Cardiac fibroblast (primary cell): ENCODE measurements around the gene FNDC4.

Experiments
- DNase-seq, 2 donors: peaks; one replicate each; pipeline versions ENCODE4 v3.0.0 to v3.0.0-alpha.2; 2010; ENCODE audit warnings: low read depth in 2 of 2
- H3K4me3 ChIP-seq, 2 donors: replicated peaks in 1 of 2; 1 replicate in 1 of 2; 2 replicates in 1 of 2; pipeline ENCODE4 v1.5.1; 2011; ENCODE audit warnings: low read depth in 2 of 2, low read length in 2 of 2, mild to moderate bottlenecking in 2 of 2, moderate library complexity in 1 of 2
- TF ChIP-seq, protein P1 (sequence below): IDR thresholded peaks from one replicate; pipeline ENCODE4 v1.5.1; 2011; ENCODE audit warnings: low read depth, mild to moderate bottlenecking, low read length, inconsistent platforms

The FNDC4 gene

DNA sequence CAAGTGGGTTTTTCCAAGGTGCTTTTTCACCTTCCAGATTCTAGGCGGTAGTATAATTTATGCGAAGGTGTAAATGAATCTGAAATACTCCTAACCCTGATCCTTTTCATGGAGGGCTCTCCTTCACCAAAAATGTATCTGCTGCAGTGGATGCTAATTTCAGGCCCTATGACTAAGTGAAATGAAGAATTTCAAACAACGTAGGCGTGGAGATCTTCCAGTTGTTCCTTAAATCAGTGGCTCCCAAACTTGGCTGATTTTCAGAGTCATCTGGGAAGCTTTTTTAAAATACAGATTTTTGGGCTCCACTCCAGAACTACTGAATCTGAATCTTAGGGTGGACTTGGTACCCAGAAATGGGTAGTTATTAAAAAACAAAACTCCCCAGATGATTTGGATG, 7.1 kb upstream of the FNDC4 start:
- TF ChIP-seq, protein P1, sequence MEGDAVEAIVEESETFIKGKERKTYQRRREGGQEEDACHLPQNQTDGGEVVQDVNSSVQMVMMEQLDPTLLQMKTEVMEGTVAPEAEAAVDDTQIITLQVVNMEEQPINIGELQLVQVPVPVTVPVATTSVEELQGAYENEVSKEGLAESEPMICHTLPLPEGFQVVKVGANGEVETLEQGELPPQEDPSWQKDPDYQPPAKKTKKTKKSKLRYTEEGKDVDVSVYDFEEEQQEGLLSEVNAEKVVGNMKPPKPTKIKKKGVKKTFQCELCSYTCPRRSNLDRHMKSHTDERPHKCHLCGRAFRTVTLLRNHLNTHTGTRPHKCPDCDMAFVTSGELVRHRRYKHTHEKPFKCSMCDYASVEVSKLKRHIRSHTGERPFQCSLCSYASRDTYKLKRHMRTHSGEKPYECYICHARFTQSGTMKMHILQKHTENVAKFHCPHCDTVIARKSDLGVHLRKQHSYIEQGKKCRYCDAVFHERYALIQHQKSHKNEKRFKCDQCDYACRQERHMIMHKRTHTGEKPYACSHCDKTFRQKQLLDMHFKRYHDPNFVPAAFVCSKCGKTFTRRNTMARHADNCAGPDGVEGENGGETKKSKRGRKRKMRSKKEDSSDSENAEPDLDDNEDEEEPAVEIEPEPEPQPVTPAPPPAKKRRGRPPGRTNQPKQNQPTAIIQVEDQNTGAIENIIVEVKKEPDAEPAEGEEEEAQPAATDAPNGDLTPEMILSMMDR = no peak
- peak; percentile 18 to 52 for DNase-seq
- no peak overlapping the region for H3K4me3 ChIP-seq

DNA sequence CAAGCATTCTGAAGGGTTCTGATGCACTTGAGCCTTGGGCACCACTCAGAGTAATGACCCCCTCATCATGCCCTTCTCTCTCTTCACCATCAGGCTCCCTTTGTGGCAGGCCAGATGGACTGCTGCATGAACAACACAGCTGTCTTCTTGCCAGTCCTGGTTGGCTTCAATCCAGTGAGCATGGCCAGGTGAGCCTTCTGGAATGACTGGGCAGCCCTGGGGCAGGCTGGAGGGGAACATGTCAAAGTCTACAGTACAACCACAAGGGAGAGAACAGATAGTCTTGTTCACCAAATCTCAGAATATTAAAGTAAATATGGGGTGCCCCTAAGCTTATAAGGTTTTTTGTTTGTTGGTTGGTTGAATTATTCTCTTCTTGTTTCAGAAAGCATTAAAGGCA, 6.0 kb upstream of the FNDC4 start:
- H3K4me3 ChIP-seq = no peak overlapping the region
- no peak for DNase-seq
- TF ChIP-seq, protein P1 = no peak

DNA sequence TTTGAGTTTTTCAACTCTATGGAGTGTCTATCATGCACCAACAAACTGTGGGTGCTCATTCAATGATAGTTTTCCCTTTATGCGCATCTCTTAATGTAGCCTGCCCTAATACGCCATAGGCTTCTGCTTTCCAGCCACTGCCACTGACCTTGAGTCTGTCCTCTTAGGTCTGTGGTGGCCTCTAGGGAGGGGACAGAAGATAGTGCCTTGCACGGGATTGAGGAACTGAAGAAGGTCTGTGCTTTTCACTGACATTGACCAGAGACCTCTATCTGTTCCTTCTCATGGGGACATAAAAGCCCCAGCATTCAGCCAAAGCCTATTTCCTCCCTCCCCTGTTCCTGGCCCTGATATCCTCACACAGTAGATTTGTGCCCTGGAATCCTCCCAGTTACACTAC, 4.0 kb upstream of the FNDC4 start:
- no peak for DNase-seq
- TF ChIP-seq, protein P1 = no peak
- no peak overlapping the region for H3K4me3 ChIP-seq

DNA sequence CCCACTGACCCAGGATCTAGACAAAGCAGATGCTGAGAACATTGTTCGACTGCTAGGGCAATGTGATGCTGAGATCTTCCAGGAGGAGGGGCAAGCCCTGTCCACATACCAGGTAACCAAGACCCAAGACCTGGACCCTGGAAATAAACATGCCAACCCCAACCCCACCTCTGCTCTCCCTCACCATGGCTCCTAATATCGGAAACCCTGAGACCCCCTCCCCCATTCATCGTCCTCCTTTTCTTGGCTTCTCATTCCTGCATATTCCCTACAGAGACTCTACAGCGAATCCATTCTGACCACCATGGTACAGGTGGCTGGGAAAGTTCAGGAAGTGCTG, 2.3 kb upstream of the FNDC4 start:
- TF ChIP-seq, protein P1 = no peak
- no peak overlapping the region for H3K4me3 ChIP-seq
- no peak for DNase-seq

DNA sequence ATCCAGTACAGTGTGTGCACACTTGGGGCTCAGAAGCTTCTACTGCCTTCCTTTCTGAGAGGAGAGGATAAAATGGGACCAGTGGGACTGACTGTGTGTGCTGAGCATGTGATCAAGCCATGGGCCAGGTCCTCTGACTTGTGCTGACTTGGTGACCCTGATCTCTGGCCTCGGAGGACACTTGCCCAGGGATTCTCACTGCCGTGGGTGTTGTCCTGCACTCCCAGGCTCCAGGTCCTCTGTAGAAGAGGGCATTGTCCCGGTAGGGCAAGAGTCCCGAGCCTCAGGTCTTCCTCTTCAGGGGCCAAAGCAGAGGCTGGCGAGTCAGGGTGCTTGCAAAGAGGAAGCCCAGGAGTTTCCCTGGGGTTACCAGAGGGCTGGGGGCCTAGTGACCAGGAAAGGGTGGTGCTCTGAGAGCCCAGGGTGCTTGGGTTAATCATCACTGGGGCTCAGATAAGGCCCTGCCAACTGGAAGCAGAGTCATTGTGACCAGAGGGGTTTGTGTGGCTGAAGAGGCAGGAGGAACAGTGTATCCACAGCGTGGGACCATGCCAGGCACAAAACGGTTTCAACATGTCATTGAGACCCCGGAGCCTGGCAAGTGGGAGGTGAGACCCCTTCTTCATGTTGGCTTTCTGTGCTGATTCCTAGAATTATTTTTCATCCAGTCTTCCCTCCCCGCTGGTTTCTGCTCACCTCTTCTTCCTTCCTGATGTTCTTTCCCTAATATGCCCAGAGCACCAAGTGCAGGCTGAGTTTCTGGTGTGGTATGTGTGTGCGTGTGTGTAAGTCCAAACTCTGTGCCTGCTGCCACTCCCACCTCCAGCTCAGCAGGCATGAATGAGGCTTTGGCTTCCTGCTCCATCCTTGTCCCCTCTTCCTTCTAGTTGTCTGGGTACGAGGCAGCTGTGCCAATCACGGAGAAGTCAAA, 1.6 kb upstream of the FNDC4 start, which contains the start of gene GCKR:
Gene GCKR (plus strand): TSS at position 483 of the 931 bp plus-strand sequence. CDS start 66 bp downstream, at position 549.
- H3K4me3 ChIP-seq = no peak within 1 kb of the TSS

DNA sequence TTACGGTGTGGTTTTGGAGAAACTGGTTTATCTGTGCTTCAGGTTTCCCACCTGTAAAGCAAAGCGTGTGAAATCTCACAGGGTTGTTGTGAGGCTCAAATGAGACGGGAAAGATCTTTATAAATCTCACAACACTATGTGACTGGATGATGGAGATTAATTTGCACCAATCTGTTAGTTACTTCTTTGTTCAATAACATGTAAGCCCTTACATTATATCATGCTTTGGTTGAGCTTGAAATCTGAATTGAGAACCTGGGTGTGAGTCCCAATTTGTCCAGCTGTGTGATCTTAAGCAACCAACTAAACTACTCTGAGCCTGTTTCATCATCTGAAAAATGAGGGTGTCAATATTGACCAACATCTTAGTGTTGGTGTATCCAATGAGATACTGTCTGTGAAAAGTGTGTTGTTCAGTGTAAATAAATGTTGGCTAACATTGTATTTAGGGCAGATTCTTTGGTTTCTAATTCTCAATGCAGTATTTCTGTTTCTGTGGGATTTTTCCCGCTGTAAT, 898 bp upstream of the FNDC4 start:
- TF ChIP-seq, protein P1 = no peak
- DNase-seq = no peak
- no peak overlapping the region for H3K4me3 ChIP-seq

More for the DNA sequence above, 1.6 kb upstream of the FNDC4 start, which contains the start of gene GCKR:
- TF ChIP-seq, protein P1 = no peak
- peak; percentile 53 to 69 for DNase-seq
